GM12878 (cell line): ENCODE data around the gene ZMYM5.
"Not testable (repeated sequence)": the region's sequence is repeated elsewhere in the genome, so short reads cannot be mapped to it uniquely, and the experiment has no call there.

Experiments
- EGR1 ChIP-seq, 2 experiments: IDR thresholded peaks; 1 replicate in 1 of 2; 2 replicates in 1 of 2; pipeline ENCODE4 v1.6.1; 2011 to 2012; ENCODE audit warnings: low read depth in 2 of 2, low read length in 2 of 2, borderline replicate concordance in 1 of 2, mild to moderate bottlenecking in 1 of 2, moderate library complexity in 1 of 2
- EP300 ChIP-seq, 2 experiments: fragments of 150-350 bp in 1 of 2; IDR thresholded peaks; 2 replicates each; pipeline ENCODE4 v1.6.1; 2011 to 2012; ENCODE audit warnings: low read depth in 2 of 2, low read length in 2 of 2, borderline replicate concordance in 1 of 2, improper control_type of control experiment in 1 of 2, inconsistent platforms in 1 of 2; ENCODE audit not compliant: control insufficient read depth in 1 of 2
- NR2C1 ChIP-seq: fragments of 450-650 bp; IDR thresholded peaks from 2 replicates; pipeline ENCODE4 v1.6.1; 2017; ENCODE audit warnings: antibody characterized with exemption, mild to moderate bottlenecking, moderate library complexity
- POLR2A ChIP-seq: IDR thresholded peaks from 2 replicates; pipeline ENCODE4 v1.6.1; 2011; ENCODE audit warnings: low read depth, mild to moderate bottlenecking, low read length
- POLR2AphosphoS5 ChIP-seq: IDR thresholded peaks from 2 replicates; pipeline ENCODE4 v1.6.1; 2011; ENCODE audit warnings: mild to moderate bottlenecking, low read length, inconsistent platforms
- RAD21 ChIP-seq: IDR thresholded peaks from 2 replicates; pipeline ENCODE4 v1.6.1; 2011; ENCODE audit warnings: mild to moderate bottlenecking, low read depth, low read length, moderate library complexity; ENCODE audit not compliant: insufficient read depth
- TF ChIP-seq, protein P1 (sequence below): fragments of 450-650 bp; IDR thresholded peaks from 2 replicates; pipeline ENCODE4 v1.6.1; 2017; ENCODE audit warnings: mild to moderate bottlenecking, moderate library complexity
- TF ChIP-seq, protein P2 (sequence below): fragments of 450-650 bp; IDR thresholded peaks from 2 replicates; pipeline ENCODE4 v1.6.1; 2017; ENCODE audit warnings: mild to moderate bottlenecking, low read depth, inconsistent platforms; ENCODE audit not compliant: poor library complexity, severe bottlenecking
- TF ChIP-seq, protein P3 (sequence below), 3 experiments: IDR thresholded peaks in 2 of 3; conservative IDR thresholded peaks in 1 of 3; 2 replicates each; pipeline ENCODE4 v1.5.1; 2011; ENCODE audit warnings: low read depth in 3 of 3, low read length in 3 of 3, mild to moderate bottlenecking in 3 of 3, control low read depth in 2 of 3, moderate library complexity in 2 of 3, inconsistent platforms in 1 of 3, mixed read lengths in 1 of 3; ENCODE audit not compliant: control insufficient read depth in 2 of 3, insufficient read depth in 1 of 3; ENCODE audit errors: extremely low read depth in 1 of 3
- TF ChIP-seq, protein P4 (sequence below): IDR thresholded peaks from 2 replicates; pipeline ENCODE4 v1.6.1; 2012; ENCODE audit warnings: low read depth, low read length, improper control_type of control experiment

DNA sequence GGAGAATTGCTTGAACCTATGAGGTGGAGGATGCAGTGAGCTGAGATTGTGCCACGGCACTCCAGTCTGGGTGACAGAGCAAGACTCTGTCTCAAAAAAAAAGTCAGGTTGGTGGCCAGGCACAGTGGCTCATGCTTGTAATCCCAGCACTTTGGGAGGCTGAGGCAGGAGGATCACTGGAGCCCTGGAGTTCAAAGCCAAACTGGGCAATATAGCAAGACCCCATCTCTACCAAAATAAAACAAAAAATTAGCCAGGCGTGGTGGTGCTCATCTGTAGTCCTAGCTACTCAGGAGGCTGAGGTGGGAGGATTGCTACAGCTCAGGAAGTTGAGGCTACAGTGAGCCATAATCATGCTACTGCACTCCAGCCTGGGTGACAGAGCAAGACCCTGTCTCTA is 47.6 kb downstream of the ZMYM5 start:
- TF ChIP-seq, protein P1, sequence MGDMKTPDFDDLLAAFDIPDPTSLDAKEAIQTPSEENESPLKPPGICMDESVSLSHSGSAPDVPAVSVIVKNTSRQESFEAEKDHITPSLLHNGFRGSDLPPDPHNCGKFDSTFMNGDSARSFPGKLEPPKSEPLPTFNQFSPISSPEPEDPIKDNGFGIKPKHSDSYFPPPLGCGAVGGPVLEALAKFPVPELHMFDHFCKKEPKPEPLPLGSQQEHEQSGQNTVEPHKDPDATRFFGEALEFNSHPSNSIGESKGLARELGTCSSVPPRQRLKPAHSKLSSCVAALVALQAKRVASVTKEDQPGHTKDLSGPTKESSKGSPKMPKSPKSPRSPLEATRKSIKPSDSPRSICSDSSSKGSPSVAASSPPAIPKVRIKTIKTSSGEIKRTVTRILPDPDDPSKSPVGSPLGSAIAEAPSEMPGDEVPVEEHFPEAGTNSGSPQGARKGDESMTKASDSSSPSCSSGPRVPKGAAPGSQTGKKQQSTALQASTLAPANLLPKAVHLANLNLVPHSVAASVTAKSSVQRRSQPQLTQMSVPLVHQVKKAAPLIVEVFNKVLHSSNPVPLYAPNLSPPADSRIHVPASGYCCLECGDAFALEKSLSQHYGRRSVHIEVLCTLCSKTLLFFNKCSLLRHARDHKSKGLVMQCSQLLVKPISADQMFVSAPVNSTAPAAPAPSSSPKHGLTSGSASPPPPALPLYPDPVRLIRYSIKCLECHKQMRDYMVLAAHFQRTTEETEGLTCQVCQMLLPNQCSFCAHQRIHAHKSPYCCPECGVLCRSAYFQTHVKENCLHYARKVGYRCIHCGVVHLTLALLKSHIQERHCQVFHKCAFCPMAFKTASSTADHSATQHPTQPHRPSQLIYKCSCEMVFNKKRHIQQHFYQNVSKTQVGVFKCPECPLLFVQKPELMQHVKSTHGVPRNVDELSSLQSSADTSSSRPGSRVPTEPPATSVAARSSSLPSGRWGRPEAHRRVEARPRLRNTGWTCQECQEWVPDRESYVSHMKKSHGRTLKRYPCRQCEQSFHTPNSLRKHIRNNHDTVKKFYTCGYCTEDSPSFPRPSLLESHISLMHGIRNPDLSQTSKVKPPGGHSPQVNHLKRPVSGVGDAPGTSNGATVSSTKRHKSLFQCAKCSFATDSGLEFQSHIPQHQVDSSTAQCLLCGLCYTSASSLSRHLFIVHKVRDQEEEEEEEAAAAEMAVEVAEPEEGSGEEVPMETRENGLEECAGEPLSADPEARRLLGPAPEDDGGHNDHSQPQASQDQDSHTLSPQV, result not testable (repeated sequence)
- TF ChIP-seq, protein P2, sequence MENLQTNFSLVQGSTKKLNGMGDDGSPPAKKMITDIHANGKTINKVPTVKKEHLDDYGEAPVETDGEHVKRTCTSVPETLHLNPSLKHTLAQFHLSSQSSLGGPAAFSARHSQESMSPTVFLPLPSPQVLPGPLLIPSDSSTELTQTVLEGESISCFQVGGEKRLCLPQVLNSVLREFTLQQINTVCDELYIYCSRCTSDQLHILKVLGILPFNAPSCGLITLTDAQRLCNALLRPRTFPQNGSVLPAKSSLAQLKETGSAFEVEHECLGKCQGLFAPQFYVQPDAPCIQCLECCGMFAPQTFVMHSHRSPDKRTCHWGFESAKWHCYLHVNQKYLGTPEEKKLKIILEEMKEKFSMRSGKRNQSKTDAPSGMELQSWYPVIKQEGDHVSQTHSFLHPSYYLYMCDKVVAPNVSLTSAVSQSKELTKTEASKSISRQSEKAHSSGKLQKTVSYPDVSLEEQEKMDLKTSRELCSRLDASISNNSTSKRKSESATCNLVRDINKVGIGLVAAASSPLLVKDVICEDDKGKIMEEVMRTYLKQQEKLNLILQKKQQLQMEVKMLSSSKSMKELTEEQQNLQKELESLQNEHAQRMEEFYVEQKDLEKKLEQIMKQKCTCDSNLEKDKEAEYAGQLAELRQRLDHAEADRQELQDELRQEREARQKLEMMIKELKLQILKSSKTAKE, result not testable (repeated sequence)
- not testable (repeated sequence) for TF ChIP-seq EP300 (IDR thresholded peaks at IDR 0.05; ENCODE audit: borderline replicate concordance in 1 of 2, control insufficient read depth in 1 of 2, low read depth in 2 of 2, low read length in 2 of 2); POLR2A; RAD21; EGR1 (IDR thresholded peaks at IDR 0.05; ENCODE audit: borderline replicate concordance in 1 of 2, low read depth in 2 of 2, low read length in 2 of 2); POLR2AphosphoS5; NR2C1
- TF ChIP-seq, protein P3, sequence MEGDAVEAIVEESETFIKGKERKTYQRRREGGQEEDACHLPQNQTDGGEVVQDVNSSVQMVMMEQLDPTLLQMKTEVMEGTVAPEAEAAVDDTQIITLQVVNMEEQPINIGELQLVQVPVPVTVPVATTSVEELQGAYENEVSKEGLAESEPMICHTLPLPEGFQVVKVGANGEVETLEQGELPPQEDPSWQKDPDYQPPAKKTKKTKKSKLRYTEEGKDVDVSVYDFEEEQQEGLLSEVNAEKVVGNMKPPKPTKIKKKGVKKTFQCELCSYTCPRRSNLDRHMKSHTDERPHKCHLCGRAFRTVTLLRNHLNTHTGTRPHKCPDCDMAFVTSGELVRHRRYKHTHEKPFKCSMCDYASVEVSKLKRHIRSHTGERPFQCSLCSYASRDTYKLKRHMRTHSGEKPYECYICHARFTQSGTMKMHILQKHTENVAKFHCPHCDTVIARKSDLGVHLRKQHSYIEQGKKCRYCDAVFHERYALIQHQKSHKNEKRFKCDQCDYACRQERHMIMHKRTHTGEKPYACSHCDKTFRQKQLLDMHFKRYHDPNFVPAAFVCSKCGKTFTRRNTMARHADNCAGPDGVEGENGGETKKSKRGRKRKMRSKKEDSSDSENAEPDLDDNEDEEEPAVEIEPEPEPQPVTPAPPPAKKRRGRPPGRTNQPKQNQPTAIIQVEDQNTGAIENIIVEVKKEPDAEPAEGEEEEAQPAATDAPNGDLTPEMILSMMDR (IDR thresholded peaks at IDR 0.05 in 2 of 3, conservative IDR thresholded peaks at IDR 0.05 in 1 of 3; ENCODE audit: control insufficient read depth in 2 of 3, extremely low read depth in 1 of 3, insufficient read depth in 1 of 3, low read depth in 3 of 3, low read length in 3 of 3), result not testable (repeated sequence)
- TF ChIP-seq, protein P4, sequence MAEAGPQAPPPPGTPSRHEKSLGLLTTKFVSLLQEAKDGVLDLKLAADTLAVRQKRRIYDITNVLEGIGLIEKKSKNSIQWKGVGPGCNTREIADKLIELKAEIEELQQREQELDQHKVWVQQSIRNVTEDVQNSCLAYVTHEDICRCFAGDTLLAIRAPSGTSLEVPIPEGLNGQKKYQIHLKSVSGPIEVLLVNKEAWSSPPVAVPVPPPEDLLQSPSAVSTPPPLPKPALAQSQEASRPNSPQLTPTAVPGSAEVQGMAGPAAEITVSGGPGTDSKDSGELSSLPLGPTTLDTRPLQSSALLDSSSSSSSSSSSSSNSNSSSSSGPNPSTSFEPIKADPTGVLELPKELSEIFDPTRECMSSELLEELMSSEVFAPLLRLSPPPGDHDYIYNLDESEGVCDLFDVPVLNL, result not testable (repeated sequence)
